HT-29 (cell line): ENCODE data around the gene MMP26. TPM values are rescaled to one million over a fixed set of nuclear protein-coding genes. Genes with fewer than 3 reads are reported as not detected.
A peak's percentile ranks its signal among the peaks of the same experiment; 100 is the strongest.

Source experiments
- DNase-seq: peaks from one replicate; pipeline ENCODE4 v3.0.0-alpha.2; 2015; ENCODE audit warnings: low spot score
- total RNA-seq: library from RNA; depleted of rRNA; stranded (reverse); fragments of >200 nt; shearing (Covaris generic); gene quantifications from 2 replicates; pipeline ENCODE4 v1.2.3, GENCODE V29; 2014; rRNA removed

Gene MMP26
- total RNA-seq, 1 experiment from 2014 or later, result not detected

DNA sequence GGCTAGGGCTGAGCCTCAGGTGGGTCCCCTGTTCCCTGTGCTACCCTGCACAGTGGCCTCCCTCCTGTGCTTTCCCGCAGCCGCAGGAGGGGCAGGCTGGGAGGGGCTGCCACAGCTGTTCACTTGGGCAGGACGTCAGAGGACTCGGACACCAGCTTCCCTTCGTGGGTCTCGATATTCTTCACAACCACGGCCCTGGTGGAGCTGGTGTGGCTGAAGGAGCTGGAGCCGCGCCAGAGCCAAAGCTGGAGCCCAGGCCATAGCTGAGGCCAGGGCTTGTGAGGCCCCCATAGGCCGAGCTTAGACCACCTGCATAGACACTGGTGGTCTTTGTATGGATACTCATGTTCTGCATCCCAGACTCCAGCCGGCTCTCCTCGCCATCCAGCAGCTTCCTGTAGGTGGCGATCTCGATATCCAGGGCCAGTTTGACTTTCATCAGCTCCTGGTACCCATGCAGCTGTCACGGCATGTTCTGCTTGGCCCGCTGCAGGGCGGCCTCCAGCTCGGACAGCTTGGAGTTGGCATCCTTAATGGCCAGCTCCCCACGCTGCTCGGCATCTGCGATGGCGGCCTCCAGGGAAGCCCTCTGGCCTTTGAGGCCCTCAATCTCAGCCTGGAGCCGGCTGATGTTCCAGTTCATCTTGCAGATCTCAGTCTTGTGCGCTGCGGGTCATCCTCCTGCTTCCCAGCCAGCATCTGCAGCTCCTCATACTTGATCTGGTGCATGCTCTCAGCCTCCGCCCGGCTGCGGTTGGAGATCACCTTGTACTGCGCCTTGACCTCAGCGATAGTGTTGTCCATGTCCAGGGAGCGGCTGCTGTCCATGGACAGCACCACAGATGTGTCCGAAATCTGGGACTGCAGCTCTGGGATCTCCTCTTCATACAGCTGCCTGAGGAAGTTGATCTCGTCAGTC, 18.3 kb downstream of the MMP26 start:
- DNase-seq, result peak; percentile 23

DNA sequence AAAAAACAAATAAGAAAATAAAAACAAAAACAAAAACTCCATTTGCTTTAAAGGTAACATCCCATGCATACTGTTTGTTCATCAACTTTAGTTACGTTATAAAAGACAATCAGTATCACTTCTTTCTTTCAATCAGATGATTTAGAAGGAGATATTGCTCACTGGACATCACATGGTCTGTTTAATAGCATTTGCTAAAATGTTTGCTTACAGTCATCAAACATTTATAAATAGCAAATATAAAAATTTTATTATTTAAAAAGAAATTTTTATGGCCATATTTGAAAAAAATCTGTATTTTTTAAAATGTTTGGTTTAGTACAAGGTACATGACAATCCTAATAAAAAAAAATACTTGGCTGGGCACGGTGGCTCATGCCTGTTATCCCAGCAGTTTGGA, 22.6 kb downstream of the MMP26 start:
- no peak for DNase-seq

DNA sequence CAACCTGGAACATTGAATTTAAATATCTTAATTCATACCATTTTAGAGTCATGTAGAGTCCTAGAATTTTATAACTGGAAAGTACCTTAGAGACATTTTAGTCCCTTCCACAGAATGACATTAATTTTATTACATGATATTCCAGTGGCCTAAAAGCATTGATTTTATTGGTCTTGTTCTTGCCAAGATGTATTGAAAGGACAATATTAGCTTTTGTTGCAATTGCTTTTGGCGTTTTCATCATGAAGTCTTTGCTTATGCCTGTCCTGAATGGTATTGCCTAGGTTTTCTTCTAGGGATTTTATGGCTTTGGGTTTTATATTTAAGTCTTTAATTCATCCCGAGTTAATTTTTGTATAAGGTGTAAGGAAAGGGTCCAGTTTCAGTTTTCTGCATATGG, 36.2 kb downstream of the MMP26 start:
- no peak for DNase-seq

DNA sequence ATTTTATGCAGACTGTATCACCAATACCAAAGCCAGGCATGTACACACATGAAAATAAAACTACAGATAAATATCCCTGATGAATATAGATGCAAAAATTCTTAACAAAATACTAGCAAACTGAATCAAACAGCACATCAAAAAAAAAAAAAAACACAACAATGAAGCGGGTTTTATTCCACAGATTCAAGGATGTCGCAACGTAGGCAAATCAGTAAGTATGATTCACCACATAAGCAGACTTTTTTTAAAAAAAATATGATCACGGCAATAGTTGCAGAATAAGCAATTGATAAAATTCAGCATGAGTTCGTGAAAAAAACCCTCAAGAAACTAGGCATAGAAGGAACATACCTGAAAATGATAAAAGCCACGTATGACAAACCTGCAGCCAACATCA, 43.9 kb downstream of the MMP26 start:
- no peak for DNase-seq

DNA sequence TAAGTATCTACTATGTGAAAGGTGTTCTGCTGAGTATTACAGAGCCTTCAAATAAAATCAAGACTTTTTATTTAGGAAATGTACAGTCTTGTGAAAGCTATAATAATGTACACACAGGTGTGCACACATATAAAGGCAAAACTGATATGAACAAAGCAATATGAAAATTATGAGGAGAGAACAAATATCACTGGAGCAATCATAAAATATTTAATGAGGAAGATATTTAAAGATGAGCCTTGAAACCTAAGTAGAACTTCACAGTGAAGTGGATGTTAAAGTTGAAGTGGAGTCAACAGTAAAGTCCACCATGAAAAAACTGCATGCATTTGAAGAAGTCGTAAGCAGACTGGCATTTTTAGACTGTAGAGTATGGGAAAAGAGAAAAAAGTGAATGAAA, 46.6 kb downstream of the MMP26 start:
- DNase-seq, result no peak

Other genes starting within 250 kb of the MMP26 start
- not detected in 2 replicates for gene OR52K1, start 222.1 kb upstream of the MMP26 start, total RNA-seq
- not detected in 2 replicates for gene OR52M1, start 159.6 kb upstream of the MMP26 start, total RNA-seq
- not detected in 2 replicates for gene OR52I2, start 123.0 kb upstream of the MMP26 start, total RNA-seq
- gene OR52I1, start 110.7 kb upstream of the MMP26 start, total RNA-seq, result not detected in 2 replicates
- gene TRIM68, start 96.6 kb upstream of the MMP26 start, total RNA-seq, result 3.1 and 3.4 TPM in 2 replicates
- not detected in 2 replicates for gene OR51D1, start 67.3 kb upstream of the MMP26 start, total RNA-seq
- gene OR51E1, start 60.8 kb upstream of the MMP26 start, total RNA-seq, result 0.41 and 0.63 TPM in 2 replicates
- gene OR51E2, start 6.9 kb upstream of the MMP26 start, total RNA-seq, result 0.20 TPM in 1 of 2 replicates, not detected in the other
- gene OR51F1, start 65.2 kb downstream of the MMP26 start, total RNA-seq, result not detected in 2 replicates
- gene OR52R1, start 99.6 kb downstream of the MMP26 start, total RNA-seq, result not detected in 2 replicates
- not detected in 2 replicates for gene OR51F2, start 116.5 kb downstream of the MMP26 start, total RNA-seq
- not detected in 2 replicates for gene OR51S1, start 144.4 kb downstream of the MMP26 start, total RNA-seq
- not detected in 2 replicates for gene OR51T1, start 177.1 kb downstream of the MMP26 start, total RNA-seq
- not detected in 2 replicates for gene OR51A7, start 199.0 kb downstream of the MMP26 start, total RNA-seq
- gene OR51G2, start 214.6 kb downstream of the MMP26 start, total RNA-seq, result 0.23 TPM in 1 of 2 replicates, not detected in the other
- gene OR51G1, start 219.6 kb downstream of the MMP26 start, total RNA-seq, result not detected in 2 replicates
- not detected in 2 replicates for gene OR51A4, start 242.8 kb downstream of the MMP26 start, total RNA-seq